GM18858 (cell line): Measurements from ENCODE around the gene CDK5RAP2.

Experiments used
- ATAC-seq: cut with Tn5 transposase; IDR thresholded peaks from one replicate; pipeline ENCODE4 v1.9.1; 2021; ENCODE audit not compliant: unreplicated experiment

The CDK5RAP2 gene

GRCh38 chr9:120363697-120364096 lies 216.3 kb downstream of the CDK5RAP2 start:
- ATAC-seq, result no peak

- no peak for ATAC-seq
Measured at GRCh38 chr9:120362446-120362845, 217.5 kb downstream of the CDK5RAP2 start.

- ATAC-seq, result no peak
Measured at GRCh38 chr9:120361551-120361950, 218.4 kb downstream of the CDK5RAP2 start.

- no peak for ATAC-seq
Measured at GRCh38 chr9:120360510-120360909, 219.5 kb downstream of the CDK5RAP2 start.

- no peak for ATAC-seq
Measured at GRCh38 chr9:120360046-120360445, 219.9 kb downstream of the CDK5RAP2 start.

GRCh38 chr9:120358877-120359276 lies 221.1 kb downstream of the CDK5RAP2 start:
- no peak for ATAC-seq

GRCh38 chr9:120353506-120353905 lies 226.5 kb downstream of the CDK5RAP2 start:
- ATAC-seq, result no peak

- ATAC-seq, result no peak
Measured at GRCh38 chr9:120351106-120351505, 228.9 kb downstream of the CDK5RAP2 start.

GRCh38 chr9:120350596-120350995 lies 229.4 kb downstream of the CDK5RAP2 start:
- ATAC-seq, result no peak

- no peak for ATAC-seq
Measured at GRCh38 chr9:120348951-120349429, 231.0 kb downstream of the CDK5RAP2 start.

GRCh38 chr9:120345379-120345778 lies 234.6 kb downstream of the CDK5RAP2 start:
- ATAC-seq, result no peak

GRCh38 chr9:120344230-120344629 lies 235.7 kb downstream of the CDK5RAP2 start:
- no peak for ATAC-seq

- no peak for ATAC-seq
Measured at GRCh38 chr9:120343416-120343815, 236.6 kb downstream of the CDK5RAP2 start.
